Activated T-cell treated with anti-CD3 and anti-CD28 coated beads, Interleukin-2, amount 50 U/mL, for 24 hours (primary cell): ENCODE data around the gene DLL3.

Source experiments
- DNase-seq: peaks from one replicate; pipeline ENCODE4 v3.0.0-alpha.2; 2020
- H3K27ac Mint-ChIP-seq: 2 replicates; pipeline ENCODE4 v1.8.0; 2020; ENCODE audit warnings: mild to moderate bottlenecking, mixed read lengths
- H3K27me3 Mint-ChIP-seq: 2 replicates; pipeline ENCODE4 v1.8.0; 2020; ENCODE audit warnings: mixed read lengths
- H3K36me3 Mint-ChIP-seq: 2 replicates; pipeline ENCODE4 v1.8.0; 2020; ENCODE audit warnings: low read depth, mixed read lengths
- H3K4me1 Mint-ChIP-seq: 2 replicates; pipeline ENCODE4 v1.8.0; 2020; ENCODE audit warnings: low read depth, mixed read lengths
- H3K4me3 Mint-ChIP-seq: 2 replicates; pipeline ENCODE4 v1.8.0; 2020; ENCODE audit warnings: mild to moderate bottlenecking, moderate library complexity, mixed read lengths
- H3K9me3 Mint-ChIP-seq: 2 replicates; pipeline ENCODE4 v1.8.0; 2020; ENCODE audit warnings: mixed read lengths

DLL3 gene

DNA sequence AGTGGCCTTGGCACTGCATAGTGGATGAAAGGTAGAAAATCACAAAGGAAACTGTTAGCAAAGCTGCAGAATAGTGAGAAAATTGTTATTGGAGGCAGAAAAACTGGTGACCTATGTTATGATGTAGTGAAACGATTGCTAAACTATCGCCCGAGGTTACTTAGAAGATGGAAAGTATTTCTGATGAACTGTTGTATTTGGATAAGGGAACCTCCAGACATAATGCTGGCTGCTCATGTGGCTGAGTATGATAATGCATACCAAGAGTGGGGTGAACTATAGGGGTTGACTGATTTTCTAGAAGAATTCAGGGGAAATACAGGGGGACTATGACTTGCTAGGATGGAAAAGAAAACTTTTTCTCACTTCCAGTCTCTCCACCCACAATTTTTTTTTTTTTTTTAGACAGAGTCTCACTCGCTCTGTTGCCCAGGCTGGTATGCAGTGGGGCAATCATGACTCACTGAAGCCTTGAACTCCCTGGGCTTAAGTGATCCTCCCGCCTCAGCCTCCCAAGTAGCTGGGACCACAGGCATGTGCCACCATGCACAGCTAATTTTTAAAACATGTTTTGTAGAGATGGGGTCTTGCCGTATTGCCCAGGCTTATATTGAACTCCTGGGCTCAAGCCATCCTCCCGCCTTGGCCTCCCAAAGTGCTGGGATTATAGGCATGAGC is 45.6 kb downstream of the DLL3 start:
- Mint-ChIP-seq H3K36me3 (peaks cover 5% of the 10 kb centered on the region), H3K4me1 (peaks cover 55% of the 10 kb centered on the region), H3K4me3 (no peak overlapping the region), H3K9me3 (no peaks in the 10 kb centered on the region), H3K27ac (peak overlapping the region; percentile 83), H3K27me3 (no peaks in the 10 kb centered on the region)
- no peak for DNase-seq

- H3K9me3 Mint-ChIP-seq: no peaks in the 10 kb centered on the region
- peaks cover 55% of the 10 kb centered on the region for H3K4me1 Mint-ChIP-seq
- no peaks in the 10 kb centered on the region for H3K27me3 Mint-ChIP-seq
- peaks cover 2% of the 10 kb centered on the region for H3K36me3 Mint-ChIP-seq
- H3K27ac Mint-ChIP-seq: peak overlapping the region; percentile 83
- no peak overlapping the region for H3K4me3 Mint-ChIP-seq
- DNase-seq: no peak
Measured at GRCh38 chr19:39544911-39545310, 46.2 kb downstream of the DLL3 start.

GRCh38 chr19:39546599-39546998 is 47.9 kb downstream of the DLL3 start:
- Mint-ChIP-seq H3K27me3 (no peaks in the 10 kb centered on the region), H3K36me3 (no peaks in the 10 kb centered on the region), H3K4me1 (peaks cover 47% of the 10 kb centered on the region), H3K27ac (no peak overlapping the region), H3K9me3 (no peaks in the 10 kb centered on the region), H3K4me3 (no peak overlapping the region)
- DNase-seq: no peak

GRCh38 chr19:39550197-39550596 is 51.5 kb downstream of the DLL3 start:
- Mint-ChIP-seq H3K9me3 (no peaks in the 10 kb centered on the region), H3K36me3 (no peaks in the 10 kb centered on the region), H3K4me3 (no peak overlapping the region), H3K27me3 (no peaks in the 10 kb centered on the region), H3K27ac (no peak overlapping the region), H3K4me1 (peaks cover 27% of the 10 kb centered on the region)
- no peak for DNase-seq

GRCh38 chr19:39553082-39553652 is 54.4 kb downstream of the DLL3 start:
- H3K27ac Mint-ChIP-seq: no peak overlapping the region
- DNase-seq: no peak
- no peak overlapping the region for H3K4me3 Mint-ChIP-seq

GRCh38 chr19:39554701-39555311 is 56.1 kb downstream of the DLL3 start:
- Mint-ChIP-seq H3K4me1 (peaks cover 36% of the 10 kb centered on the region), H3K4me3 (no peak overlapping the region), H3K27ac (no peak overlapping the region), H3K36me3 (no peaks in the 10 kb centered on the region), H3K9me3 (no peaks in the 10 kb centered on the region), H3K27me3 (no peaks in the 10 kb centered on the region)
- DNase-seq: no peak

More at GRCh38 chr19:39553082-39553652, 54.4 kb downstream of the DLL3 start:
- Mint-ChIP-seq H3K36me3 (no peaks in the 10 kb centered on the region), H3K4me1 (peaks cover 22% of the 10 kb centered on the region), H3K9me3 (no peaks in the 10 kb centered on the region), H3K27me3 (no peaks in the 10 kb centered on the region)

- no peak for DNase-seq
- Mint-ChIP-seq H3K27me3 (no peaks in the 10 kb centered on the region), H3K9me3 (no peaks in the 10 kb centered on the region), H3K4me1 (peaks cover 36% of the 10 kb centered on the region), H3K27ac (no peak overlapping the region), H3K4me3 (no peak overlapping the region), H3K36me3 (no peaks in the 10 kb centered on the region)
Measured at GRCh38 chr19:39555883-39556282, 57.1 kb downstream of the DLL3 start.
